ENCODE data around the gene RAI2.

- TF ChIP-seq EZH2 (IDR thresholded peaks at IDR 0.05; ENCODE audit: borderline replicate concordance, low read depth, low read length, poor library complexity, severe bottlenecking) = no peak
- TF ChIP-seq CTCF (conservative IDR thresholded peaks at IDR 0.05; ENCODE audit: low read depth, low read length) = no peak
Observed at GRCh38 chrX:17861489-17862011, 452 bp upstream of the RAI2 start.
